MM.1S (cell line): ENCODE measurements around the gene CYSLTR2.

Source experiments
- DNase-seq: peaks from one replicate; pipeline ENCODE4 v3.0.0-alpha.2; 2015
- H2AFZ ChIP-seq: fragments of 300-600 bp; sonication (generic); 2 replicates; pipeline ENCODE4 v1.6.0; 2016; ENCODE audit warnings: antibody characterized with exemption, low read length
- H3F3A ChIP-seq: fragments of 300-600 bp; sonication (generic); 2 replicates; pipeline ENCODE4 v1.6.1; 2016; ENCODE audit warnings: mild to moderate bottlenecking, antibody characterized with exemption, low read length, moderate library complexity, mixed read lengths; ENCODE audit not compliant: insufficient read depth
- H3K27ac ChIP-seq: fragments of 300-600 bp; sonication (generic); 2 replicates; pipeline ENCODE4 v1.5.1; 2016; ENCODE audit warnings: mild to moderate bottlenecking, low read length
- H3K27me3 ChIP-seq: fragments of 300-600 bp; sonication (generic); replicated peaks from 2 replicates; pipeline ENCODE4 v1.6.0; 2016; ENCODE audit warnings: low read length; ENCODE audit not compliant: insufficient read depth
- H3K36me3 ChIP-seq: fragments of 300-600 bp; sonication (generic); replicated peaks from 2 replicates; pipeline ENCODE4 v1.6.1; 2016; ENCODE audit warnings: mild to moderate bottlenecking, low read length, mixed read lengths; ENCODE audit not compliant: insufficient read depth
- H3K4me1 ChIP-seq: fragments of 300-600 bp; sonication (generic); 2 replicates; pipeline ENCODE4 v1.6.1; 2016; ENCODE audit warnings: low read length, mixed read lengths
- H3K4me2 ChIP-seq: fragments of 300-600 bp; sonication (generic); 2 replicates; pipeline ENCODE4 v1.6.0; 2016; ENCODE audit warnings: low read depth, low read length
- H3K4me3 ChIP-seq: fragments of 300-600 bp; sonication (generic); 2 replicates; pipeline ENCODE4 v1.5.1; 2016; ENCODE audit warnings: low read length, mixed read lengths
- H3K79me2 ChIP-seq: fragments of 300-600 bp; sonication (generic); 2 replicates; pipeline ENCODE4 v1.6.1; 2016; ENCODE audit warnings: mixed run types, low read length, mixed read lengths
- H3K9ac ChIP-seq: fragments of 300-600 bp; sonication (generic); 2 replicates; pipeline ENCODE4 v1.6.1; 2016; ENCODE audit warnings: low read length, mixed read lengths
- H3K9me2 ChIP-seq: fragments of 300-600 bp; sonication (generic); replicated peaks from 2 replicates; pipeline ENCODE4 v1.6.1; 2016; ENCODE audit warnings: mild to moderate bottlenecking, low read length, mixed read lengths; ENCODE audit not compliant: insufficient read depth
- H3K9me3 ChIP-seq: fragments of 300-600 bp; sonication (generic); replicated peaks from 2 replicates; pipeline ENCODE4 v1.6.1; 2016; ENCODE audit warnings: mild to moderate bottlenecking, low read length, mixed read lengths; ENCODE audit not compliant: insufficient read depth
- H4K20me1 ChIP-seq: fragments of 300-600 bp; sonication (generic); 2 replicates; pipeline ENCODE4 v1.6.1; 2016; ENCODE audit warnings: mild to moderate bottlenecking, low read length, moderate library complexity, mixed read lengths; ENCODE audit not compliant: insufficient read depth
- CTCF ChIP-seq: fragments of 300-600 bp; sonication (generic); IDR thresholded peaks from 2 replicates; pipeline ENCODE4 v1.5.1; 2016; ENCODE audit warnings: antibody characterized with exemption, low read length, mixed read lengths
- EZH2 ChIP-seq: fragments of 300-600 bp; sonication (generic); optimal IDR thresholded peaks from 2 replicates; pipeline ENCODE3; 2017; ENCODE audit warnings: low read depth, mild to moderate bottlenecking, antibody characterized with exemption, low read length, mixed read lengths
- EZH2phosphoT487 ChIP-seq: fragments of 300-600 bp; sonication (generic); IDR thresholded peaks from 2 replicates; pipeline ENCODE4 v1.6.1; 2018; ENCODE audit warnings: antibody characterized with exemption, low read length

The CYSLTR2 gene

GRCh38 chr13:48641404-48641803 is 12.3 kb upstream of the CYSLTR2 start:
- TF ChIP-seq EZH2phosphoT487, result no peak
- H3K79me2 ChIP-seq, result no peaks in the 10 kb centered on the region
- DNase-seq, result no peak
- no peaks in the 10 kb centered on the region for H3K9me3 ChIP-seq
- H3K9me2 ChIP-seq, result no peaks in the 10 kb centered on the region
- no peak overlapping the region for H3K4me3 ChIP-seq
- H3K4me1 ChIP-seq, result 0 out of 2 replicates have a peak, but pooled peaks cover 6% of the 10 kb centered on the region
- H3K27me3 ChIP-seq, result no peaks in the 10 kb centered on the region
- H3K4me2 ChIP-seq, result no peak overlapping the region
- H3K36me3 ChIP-seq, result no peaks in the 10 kb centered on the region
- H3K27ac ChIP-seq, result no peak overlapping the region
- peaks cover 3% of the 10 kb centered on the region; the same call in 1 of the 2 replicates for H3F3A ChIP-seq
- no peaks in the 10 kb centered on the region for H4K20me1 ChIP-seq
- no peak overlapping the region for H3K9ac ChIP-seq
- H2AFZ ChIP-seq, result no peak overlapping the region

- 0 out of 2 replicates have a peak, but pooled peaks cover 6% of the 10 kb centered on the region for H3K4me1 ChIP-seq
- TF ChIP-seq EZH2phosphoT487, result no peak
- no peak for TF ChIP-seq EZH2
- no peak for TF ChIP-seq CTCF
- H3K4me2 ChIP-seq, result no peak overlapping the region
- H3K79me2 ChIP-seq, result no peaks in the 10 kb centered on the region
- no peak overlapping the region for H3K27ac ChIP-seq
- no peaks in the 10 kb centered on the region for H3K9me3 ChIP-seq
- H3K9me2 ChIP-seq, result no peaks in the 10 kb centered on the region
- no peak for DNase-seq
- no peaks in the 10 kb centered on the region for H3K36me3 ChIP-seq
- no peaks in the 10 kb centered on the region for H3F3A ChIP-seq
- no peaks in the 10 kb centered on the region for H4K20me1 ChIP-seq
- no peak overlapping the region for H2AFZ ChIP-seq
- no peak overlapping the region for H3K9ac ChIP-seq
- H3K4me3 ChIP-seq, result no peak overlapping the region
- H3K27me3 ChIP-seq, result no peaks in the 10 kb centered on the region
Observed at GRCh38 chr13:48642061-48642460, 11.7 kb upstream of the CYSLTR2 start.

- Histone ChIP-seq H3K27me3 (no peaks in the 10 kb centered on the region), H2AFZ (no peak overlapping the region), H3K4me1 (no peaks in the 10 kb centered on the region), H3K9me3 (no peaks in the 10 kb centered on the region), H3K4me2 (no peak overlapping the region), H3K4me3 (no peak overlapping the region), H3K36me3 (no peaks in the 10 kb centered on the region), H3K9ac (no peak overlapping the region), H3K9me2 (no peaks in the 10 kb centered on the region), H3K79me2 (no peaks in the 10 kb centered on the region), H3F3A (no peaks in the 10 kb centered on the region), H3K27ac (no peak overlapping the region), H4K20me1 (no peaks in the 10 kb centered on the region)
- TF ChIP-seq CTCF, result no peak
- TF ChIP-seq EZH2, result no peak
- no peak for TF ChIP-seq EZH2phosphoT487
- no peak for DNase-seq
Observed at GRCh38 chr13:48643159-48643558, 10.6 kb upstream of the CYSLTR2 start.

GRCh38 chr13:48644141-48644540 is 9.6 kb upstream of the CYSLTR2 start:
- Histone ChIP-seq H3K4me1 (no peaks in the 10 kb centered on the region), H3K4me3 (no peak overlapping the region), H3K27ac (no peak overlapping the region), H3K27me3 (no peaks in the 10 kb centered on the region), H3K36me3 (no peaks in the 10 kb centered on the region), H3K79me2 (no peaks in the 10 kb centered on the region), H4K20me1 (no peaks in the 10 kb centered on the region), H3K4me2 (no peak overlapping the region), H3K9me3 (no peaks in the 10 kb centered on the region), H3K9me2 (no peaks in the 10 kb centered on the region), H2AFZ (no peak overlapping the region), H3K9ac (no peak overlapping the region), H3F3A (no peaks in the 10 kb centered on the region)
- no peak for DNase-seq
- no peak for TF ChIP-seq EZH2phosphoT487
- no peak for TF ChIP-seq EZH2
- TF ChIP-seq CTCF, result no peak
